Muscle of back (tissue), 11 donors: ENCODE results near the gene PIM1. TPM values are rescaled to one million over a fixed set of nuclear protein-coding genes. Genes with fewer than 3 reads are reported as not detected.
A peak's percentile ranks its signal among the peaks of the same experiment; 100 is the strongest.

ENCODE experiments used
- DNase-seq, 3 donors: peaks; one replicate each; pipeline versions ENCODE4 v3.0.0 to v3.0.0-alpha.2; 2013
- polyA plus RNA-seq, 10 donors: library from polyadenylated mRNA; unstranded; fragments of 120-200 nt; gene quantifications; one replicate each; pipeline ENCODE4 v1.2.1, GENCODE V29; 2013; ENCODE audit not compliant: insufficient read length in 10 of 10

The PIM1 gene
- polyA plus RNA-seq, 10 donors = 18.5 to 45.4 (median 27.7) TPM

DNA sequence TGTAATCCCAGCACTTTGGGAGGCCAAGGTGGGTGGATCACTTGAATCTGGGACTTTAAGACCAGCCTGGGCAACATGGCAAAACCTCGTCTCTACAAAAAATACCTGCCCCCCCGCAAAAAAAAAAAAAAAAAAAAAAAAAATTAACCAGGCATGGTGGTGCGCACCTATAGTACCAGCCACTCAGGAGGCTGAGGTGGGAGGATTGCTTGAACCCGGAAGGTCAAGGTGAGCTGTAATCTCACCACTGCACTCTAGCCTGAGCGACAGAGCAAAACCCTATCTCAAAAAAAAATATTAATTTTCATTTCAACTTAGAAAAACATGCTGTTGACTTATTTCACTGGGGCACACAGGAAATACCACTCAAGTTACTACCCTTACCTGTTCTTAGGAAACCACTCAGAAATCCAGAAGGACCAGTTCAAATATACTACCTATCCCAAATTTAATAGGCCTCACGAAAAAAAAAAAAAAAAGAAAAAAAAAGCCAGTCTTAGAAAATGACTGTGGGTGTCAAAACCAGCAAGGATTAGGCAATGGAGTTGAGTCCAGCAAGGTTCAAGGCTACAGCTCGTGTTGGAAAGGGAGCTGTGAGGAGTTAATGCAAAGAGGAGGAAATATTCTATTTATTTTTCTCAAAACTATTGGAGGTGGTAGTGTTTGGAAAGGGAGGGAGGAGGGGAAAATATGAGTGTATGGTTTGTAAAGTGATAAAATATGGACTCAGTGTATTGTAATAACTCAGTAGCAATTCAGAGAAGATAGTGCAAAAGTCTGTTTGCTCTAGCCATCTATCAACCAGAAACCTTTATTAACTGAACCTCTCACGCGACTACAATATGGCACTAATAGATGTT is 33.9 kb upstream of the PIM1 start:
- no peak for DNase-seq

DNA sequence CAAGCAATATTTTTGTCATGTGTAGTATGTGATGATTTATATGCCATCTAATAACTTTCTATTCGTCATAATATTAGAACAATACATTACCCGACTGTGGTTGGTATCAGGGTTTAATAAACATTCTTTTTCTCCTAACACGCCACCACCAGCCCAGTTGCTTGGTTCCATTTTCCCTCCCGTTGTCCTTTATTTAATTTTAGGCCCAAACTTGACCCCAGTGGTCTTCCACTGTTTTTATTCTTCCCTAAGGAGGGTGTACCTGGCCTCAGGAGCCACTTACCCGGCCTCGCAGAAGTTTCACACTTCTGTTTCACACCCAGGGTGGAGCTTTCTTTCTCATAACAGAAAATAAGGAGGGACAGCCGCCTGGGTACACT is 33.1 kb upstream of the PIM1 start:
- no peak for DNase-seq

- DNase-seq = peak; percentile 78 to 98 (median 88)
Observed at GRCh38 chr6:37137201-37138090, 32.5 kb upstream of the PIM1 start.

DNA sequence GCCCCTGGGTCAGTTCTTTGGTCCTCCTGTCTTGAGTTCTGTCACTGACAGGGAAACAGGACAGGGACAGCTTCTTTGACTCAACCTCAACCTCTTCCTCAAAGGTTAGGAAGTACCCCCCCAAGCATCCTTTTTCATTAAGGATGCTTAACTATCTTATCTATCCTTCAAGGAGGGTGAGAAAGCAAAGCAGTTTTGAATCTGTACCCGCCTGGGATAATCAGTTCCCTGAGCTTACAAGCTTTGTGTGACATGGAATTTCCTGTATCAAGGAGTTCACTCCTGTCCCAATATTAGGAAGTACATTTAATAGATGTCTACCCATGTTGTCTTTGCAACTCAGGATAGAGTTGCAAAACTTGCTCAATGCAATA is 31.1 kb upstream of the PIM1 start:
- DNase-seq = no peak

DNA sequence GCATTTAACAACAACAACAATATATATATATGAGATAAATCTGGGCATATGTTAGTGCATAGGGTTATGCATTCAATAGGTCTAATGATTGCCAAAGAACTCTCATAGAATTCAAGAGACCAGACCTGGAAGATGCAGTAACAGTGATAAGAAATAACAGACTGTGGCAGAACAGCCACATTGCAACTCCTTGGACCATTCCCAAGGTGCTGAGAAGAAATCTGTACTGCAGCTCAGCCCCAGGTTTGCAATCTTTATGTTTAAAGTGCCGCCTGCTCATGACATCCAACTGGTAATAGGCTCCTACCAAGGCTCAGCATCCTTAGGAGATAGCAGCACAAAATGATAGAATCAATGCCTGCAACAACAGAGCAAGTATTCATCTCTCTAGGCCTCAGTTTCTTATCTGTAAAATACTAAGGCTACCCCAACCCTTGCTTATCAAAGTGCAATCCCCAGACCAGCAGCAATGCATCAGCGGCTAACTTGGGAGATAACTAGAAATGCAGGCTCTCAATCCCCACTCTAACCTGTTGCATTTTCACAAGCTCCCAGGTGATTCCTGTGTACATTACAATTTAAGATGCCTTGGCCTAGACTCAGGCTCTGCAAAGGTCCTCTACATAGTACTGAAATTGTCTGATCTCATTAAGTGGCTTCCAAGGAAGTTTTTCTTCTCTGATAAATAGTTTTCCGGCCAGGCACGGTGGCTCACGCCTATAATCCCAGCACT is 30.6 kb upstream of the PIM1 start:
- no peak for DNase-seq

DNA sequence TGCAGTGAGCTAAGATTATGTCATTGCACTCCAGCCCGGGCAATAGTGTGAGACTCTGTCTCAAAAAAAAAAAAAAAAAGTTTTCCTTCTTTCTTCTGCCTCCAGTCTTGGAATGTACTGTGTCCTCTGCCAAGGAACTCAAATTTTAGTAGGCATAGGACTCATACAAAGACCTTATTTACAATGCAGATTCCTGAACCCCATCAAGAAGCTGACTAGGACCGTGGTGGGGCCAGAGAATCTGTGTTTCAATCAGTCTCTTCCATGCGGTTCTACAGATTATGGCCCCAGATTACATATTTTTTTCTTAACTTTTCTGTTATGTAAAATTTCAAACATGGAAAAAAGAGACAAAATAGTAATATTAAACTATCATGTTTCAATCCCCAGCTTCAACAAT is 29.8 kb upstream of the PIM1 start:
- DNase-seq = no peak

GRCh38 chr6:37141281-37142049 is 28.5 kb upstream of the PIM1 start:
- DNase-seq = peak; percentile 65 to 80 (median 72)

DNA sequence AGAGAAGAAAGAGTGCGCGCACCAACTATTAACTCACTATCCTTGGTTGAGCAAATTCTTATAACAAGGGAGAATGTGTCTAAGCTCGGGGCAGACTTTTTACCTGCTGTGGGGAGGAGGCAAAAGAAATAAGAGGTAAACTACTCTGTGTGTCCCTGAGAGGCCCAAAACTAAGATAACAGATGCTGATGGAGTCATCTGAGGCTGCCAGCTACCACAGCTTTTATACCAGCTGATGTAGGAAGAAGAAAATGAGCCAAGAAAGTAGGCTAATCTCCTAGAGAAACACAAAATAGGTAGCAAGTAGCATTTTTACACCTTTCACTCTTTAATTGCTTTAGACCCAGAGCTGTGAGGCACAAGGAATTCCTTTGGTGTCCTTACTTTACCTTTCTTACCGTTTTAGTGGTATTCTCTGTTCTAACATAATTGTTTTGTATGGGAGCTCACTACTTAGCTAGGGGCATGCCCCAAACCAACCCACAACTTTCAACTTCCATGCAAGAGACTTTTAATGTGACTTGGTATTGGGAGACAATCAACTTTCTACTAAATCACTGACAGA is 27.8 kb upstream of the PIM1 start:
- DNase-seq = no peak

GRCh38 chr6:37143585-37143984 is 26.4 kb upstream of the PIM1 start:
- DNase-seq = no peak

DNA sequence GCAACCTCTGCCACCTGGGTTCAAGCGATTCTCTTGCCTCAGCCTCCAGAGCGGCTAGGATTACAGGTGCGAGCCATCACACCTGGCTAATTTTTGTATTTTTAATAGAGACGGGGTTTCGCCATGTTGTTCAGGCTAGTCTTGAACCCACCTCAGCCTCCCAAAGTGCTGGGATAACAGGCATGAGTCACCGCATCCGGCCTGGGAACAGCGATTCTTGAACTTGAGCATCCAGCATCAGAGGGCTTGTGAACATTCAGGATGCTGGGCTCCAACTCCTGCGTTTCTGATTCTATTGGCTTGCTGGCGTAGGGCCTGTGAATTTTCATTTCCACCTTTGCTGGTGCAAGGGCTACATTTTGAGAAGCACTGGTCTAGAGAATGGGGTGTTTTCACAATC is 24.5 kb upstream of the PIM1 start:
- no peak for DNase-seq

DNA sequence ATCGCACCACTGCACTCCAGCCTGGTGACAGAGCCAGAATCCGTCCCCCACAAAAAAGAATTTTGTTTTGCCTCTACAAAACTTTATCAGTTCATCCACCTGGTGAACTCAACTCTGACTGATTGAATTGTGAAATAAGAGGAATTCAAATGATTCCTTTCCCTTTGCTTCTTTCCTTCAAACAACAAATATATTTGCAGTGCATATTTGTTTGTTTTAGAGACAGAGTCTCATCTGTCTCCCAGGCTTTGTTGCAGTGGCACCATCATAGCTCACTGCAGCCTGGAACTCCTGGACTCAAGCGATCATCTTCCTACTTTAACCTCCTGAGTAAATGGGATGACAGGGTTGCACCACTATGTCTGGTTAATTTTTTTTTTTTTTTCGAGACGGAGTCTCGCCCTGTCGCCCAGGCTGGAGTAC is 23.2 kb upstream of the PIM1 start:
- DNase-seq = no peak

- DNase-seq = no peak
Observed at GRCh38 chr6:37149745-37150144, 20.2 kb upstream of the PIM1 start.

- no peak for DNase-seq
Observed at GRCh38 chr6:37150314-37150713, 19.6 kb upstream of the PIM1 start.

DNA sequence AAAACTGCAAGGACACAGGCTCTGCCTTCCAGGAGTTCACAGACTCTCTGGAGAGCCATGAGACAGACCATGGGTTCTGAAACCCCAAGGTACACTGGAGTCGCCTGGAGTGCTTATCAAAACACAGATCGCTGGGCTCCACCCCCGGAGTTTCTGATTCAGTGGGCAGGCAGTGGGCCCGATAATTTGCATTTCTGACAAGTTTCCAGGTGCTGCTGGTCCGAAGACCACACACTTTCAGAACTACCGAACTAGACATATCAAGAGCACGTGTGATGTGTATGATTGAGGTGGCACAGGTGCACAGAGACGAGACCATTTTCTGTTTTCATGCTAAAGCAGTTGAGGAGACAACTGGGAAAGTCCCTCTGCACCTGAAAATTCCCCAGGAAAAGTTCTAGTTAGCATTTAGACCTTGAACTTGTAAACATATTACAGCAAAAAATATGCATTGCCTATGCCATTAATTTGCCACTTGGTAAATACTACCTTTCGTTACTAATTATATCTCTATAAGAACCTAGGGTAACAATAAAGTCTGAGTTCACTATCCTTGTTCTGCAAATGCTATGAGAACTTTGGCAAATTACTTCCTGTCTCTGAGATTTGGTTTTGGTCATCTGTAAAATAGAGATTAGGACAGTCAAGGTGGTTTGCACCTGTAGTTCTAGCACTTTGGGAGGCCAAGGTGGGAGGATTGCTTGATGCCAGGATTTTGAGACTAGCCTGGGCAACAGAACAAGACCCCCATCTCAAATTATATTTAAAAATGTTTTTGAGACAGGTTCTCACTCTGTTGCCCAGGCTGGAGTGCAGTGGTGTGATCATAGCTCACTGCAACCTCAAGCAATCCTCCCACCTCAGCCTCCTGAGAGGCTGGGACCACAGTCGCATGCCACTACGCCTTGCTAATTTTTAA is 14.3 kb upstream of the PIM1 start:
- no peak for DNase-seq

GRCh38 chr6:37158508-37158907 is 11.4 kb upstream of the PIM1 start:
- DNase-seq = no peak

- peak in 1 of 3 donors; percentile 42 for DNase-seq
Observed at GRCh38 chr6:37160922-37161778, 8.8 kb upstream of the PIM1 start.

- DNase-seq = no peak
Observed at GRCh38 chr6:37162740-37163139, 7.2 kb upstream of the PIM1 start.

DNA sequence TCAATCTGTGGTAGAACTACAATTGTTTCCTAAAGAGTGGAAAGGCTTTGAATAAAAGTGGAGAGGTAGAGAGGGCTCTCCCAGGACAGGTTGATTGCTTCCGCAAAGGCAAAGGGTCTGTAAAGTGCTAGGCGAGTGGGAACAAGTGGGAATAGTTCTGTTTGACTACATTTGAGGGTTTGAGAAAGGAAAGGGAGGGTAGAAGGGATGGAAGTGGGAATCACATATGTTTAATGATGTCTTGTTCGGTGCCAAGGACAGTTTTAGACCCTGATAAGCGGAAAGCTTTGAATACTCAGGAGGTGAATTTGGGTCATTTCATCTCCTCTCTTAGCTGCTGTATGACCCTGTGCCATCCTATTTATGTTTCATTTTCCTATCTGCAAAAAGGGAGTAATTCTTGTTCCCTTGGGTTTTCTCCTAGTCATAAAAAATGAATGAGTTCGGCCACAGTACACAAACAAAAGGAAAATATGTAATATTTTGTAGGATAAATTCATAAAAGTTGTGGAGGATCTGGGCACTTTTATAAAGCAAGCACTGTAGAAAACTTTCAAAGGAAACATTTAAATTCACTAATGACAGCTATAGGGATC is 1.7 kb upstream of the PIM1 start:
- DNase-seq = peak in 1 of 3 donors; percentile 33
